Measurements from ENCODE around the gene WDFY4.

DNA sequence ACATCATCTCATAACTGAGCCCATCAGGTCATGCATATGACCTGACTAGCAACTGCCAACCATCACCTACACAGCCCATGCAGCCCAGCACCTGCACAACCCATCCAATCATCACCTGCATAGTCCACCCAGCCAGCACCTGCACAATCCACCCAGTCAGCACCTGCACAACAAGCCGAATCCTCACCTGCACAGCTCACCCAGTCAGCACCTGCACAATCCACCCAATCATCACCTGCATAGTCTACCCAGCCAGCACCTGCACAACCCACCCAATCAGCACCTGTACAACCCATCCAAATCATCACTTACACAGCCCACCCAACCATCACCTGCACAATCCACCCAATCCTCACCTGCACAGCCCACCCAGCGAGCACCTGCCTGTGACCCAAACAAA is 33.4 kb upstream of the WDFY4 start:
- TF ChIP-seq, protein P1, sequence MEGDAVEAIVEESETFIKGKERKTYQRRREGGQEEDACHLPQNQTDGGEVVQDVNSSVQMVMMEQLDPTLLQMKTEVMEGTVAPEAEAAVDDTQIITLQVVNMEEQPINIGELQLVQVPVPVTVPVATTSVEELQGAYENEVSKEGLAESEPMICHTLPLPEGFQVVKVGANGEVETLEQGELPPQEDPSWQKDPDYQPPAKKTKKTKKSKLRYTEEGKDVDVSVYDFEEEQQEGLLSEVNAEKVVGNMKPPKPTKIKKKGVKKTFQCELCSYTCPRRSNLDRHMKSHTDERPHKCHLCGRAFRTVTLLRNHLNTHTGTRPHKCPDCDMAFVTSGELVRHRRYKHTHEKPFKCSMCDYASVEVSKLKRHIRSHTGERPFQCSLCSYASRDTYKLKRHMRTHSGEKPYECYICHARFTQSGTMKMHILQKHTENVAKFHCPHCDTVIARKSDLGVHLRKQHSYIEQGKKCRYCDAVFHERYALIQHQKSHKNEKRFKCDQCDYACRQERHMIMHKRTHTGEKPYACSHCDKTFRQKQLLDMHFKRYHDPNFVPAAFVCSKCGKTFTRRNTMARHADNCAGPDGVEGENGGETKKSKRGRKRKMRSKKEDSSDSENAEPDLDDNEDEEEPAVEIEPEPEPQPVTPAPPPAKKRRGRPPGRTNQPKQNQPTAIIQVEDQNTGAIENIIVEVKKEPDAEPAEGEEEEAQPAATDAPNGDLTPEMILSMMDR (IDR thresholded peaks at IDR 0.05; ENCODE audit: insufficient read depth, low read length, poor library complexity, severe bottlenecking), result no peak
- no peak for TF ChIP-seq EZH2phosphoT487 (conservative IDR thresholded peaks at IDR 0.05; ENCODE audit: low read length)
